Measurements from ENCODE around the gene PGF.
A peak's percentile ranks its signal among the peaks of the same experiment; 100 is the strongest.
"Not testable (repeated sequence)": the region's sequence is repeated elsewhere in the genome, so short reads cannot be mapped to it uniquely, and the experiment has no call there.

PGF gene

GRCh38 chr14:74955229-74956026 is at the start of gene PGF:
TSS of gene PGF (minus strand) at chr14:74955597. CDS start at chr14:74955242, 355 bp downstream.
- DNase-seq (ENCODE audit: low read depth), result no peak

DNA sequence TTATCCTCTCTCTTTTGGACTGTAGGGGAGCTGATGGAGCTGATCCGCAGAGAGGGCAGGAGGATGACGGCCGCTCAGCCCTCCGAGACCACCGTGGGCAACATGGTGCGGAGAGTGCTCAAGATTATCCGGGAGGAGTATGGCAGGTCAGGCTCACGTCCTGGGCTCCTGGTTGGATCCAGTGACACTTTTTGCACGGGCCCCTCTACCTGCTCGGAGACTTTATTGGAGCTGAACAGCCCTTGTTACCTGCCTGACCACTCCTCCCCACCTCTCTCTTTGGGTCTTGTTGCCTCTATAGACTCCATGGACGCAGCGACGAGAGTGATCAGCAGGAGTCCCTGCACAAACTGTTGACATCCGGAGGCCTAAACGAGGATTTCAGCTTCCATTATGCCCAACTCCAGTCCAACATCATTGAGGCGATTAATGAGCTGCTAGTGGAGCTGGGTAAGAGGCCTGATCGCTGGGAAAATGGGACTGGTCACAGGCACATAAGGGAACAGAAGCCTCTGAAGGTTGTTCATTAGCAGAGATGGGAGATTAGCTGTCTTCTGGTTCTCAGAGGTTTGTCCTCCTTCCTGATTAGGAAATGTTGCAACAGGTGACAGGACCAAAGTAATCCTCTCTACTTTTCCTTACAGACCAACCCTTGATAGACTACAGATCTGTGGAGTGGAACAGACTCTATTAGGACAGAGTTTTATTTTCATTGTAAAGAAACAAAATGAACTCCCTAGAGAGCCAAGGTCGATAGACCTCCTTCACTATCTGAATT is 48.0 kb upstream of the PGF start:
- DNase-seq (ENCODE audit: low read depth), result no peak

DNA sequence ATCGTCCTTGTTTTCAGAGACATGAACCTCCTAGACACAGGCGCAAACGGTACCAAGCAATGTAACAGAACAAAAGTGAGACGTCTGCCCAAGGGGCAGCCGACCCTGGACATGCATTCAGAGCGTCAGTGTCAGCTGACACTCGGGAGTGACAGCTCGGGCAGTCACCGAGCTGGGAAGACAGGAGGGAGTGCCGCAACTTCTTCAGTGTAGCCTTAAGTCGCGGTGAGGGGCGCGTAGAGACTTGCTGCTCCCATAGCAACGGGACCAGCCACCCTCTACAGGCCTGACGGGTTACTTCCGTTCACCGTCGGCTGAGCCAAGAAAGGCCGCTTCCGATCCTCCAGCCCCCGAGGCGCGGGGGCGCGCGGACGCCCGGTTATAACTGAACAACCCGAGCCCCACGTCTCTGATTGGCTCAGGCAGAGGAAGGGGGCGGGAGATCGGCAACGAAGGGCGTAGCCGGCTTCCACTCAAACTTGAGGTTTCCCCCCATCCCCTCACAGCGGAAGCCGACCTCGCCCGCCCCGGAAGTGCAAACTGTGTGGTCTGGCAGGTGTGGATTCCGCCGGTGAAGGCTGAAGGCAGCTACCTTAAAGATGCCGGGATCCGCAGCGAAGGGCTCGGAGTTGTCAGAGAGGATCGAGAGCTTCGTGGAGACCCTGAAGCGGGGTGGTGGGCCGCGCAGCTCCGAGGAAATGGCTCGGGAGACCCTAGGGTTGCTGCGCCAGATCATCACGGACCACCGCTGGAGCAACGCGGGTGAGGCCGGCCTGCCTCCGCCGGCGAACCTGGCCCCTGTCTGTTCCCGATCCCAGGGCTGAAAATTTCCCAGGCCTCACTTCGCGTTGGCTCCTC is 47.2 kb upstream of the PGF start, which contains the start of gene EIF2B2:
TSS of gene EIF2B2 (plus strand) at position 530 of the 858 bp plus-strand sequence. CDS start at position 600, 70 bp downstream.
- peak; percentile 99 for DNase-seq (ENCODE audit: low read depth)

GRCh38 chr14:75001899-75002298 is 46.5 kb upstream of the PGF start:
- no peak for DNase-seq (ENCODE audit: low read depth)

- no peak for DNase-seq (ENCODE audit: low read depth)
Measured at GRCh38 chr14:75001261-75001660, 45.9 kb upstream of the PGF start.

GRCh38 chr14:74995781-74996180 is 40.4 kb upstream of the PGF start:
- not testable (repeated sequence) for DNase-seq (ENCODE audit: low read depth)

DNA sequence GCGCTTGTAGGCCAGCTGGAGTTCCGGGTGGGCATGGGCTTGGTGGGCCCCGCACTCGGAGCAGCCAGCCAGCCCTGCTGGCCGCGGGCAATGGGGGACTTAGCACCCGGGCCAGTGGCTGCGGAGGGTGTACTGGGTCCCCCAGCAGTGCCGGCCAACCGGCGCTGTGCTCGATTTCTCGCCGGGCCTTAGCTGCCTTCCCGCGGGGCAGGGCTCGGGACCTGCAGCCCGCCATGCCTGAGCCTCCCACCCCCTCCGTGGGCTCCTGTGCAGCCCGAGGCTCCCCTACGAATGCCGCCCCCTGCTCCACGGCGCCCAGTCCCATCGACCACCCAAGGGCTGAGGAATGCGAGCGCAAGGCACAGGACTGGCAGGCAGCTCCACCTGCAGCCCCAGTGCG is 38.8 kb upstream of the PGF start:
- DNase-seq (ENCODE audit: low read depth), result not testable (repeated sequence)

DNA sequence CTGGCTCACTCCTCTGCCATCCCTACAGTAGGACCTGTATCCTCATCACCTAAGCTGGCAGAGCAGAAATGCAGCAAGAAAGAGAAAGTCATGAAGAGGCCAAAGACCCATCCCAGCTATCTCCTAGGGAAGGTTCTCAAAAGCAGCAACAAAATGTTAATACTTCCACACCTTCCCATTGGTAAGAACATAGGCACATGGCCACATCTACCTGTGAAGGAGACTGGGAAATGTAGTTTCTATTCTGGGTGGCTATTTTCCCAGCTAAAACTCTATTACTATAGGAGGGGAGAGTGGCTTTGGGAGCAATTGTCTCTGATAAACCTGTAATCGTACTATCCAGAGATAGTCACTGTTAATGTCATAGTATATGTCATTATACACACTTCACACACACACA is 33.6 kb upstream of the PGF start:
- DNase-seq (ENCODE audit: low read depth), result no peak

DNA sequence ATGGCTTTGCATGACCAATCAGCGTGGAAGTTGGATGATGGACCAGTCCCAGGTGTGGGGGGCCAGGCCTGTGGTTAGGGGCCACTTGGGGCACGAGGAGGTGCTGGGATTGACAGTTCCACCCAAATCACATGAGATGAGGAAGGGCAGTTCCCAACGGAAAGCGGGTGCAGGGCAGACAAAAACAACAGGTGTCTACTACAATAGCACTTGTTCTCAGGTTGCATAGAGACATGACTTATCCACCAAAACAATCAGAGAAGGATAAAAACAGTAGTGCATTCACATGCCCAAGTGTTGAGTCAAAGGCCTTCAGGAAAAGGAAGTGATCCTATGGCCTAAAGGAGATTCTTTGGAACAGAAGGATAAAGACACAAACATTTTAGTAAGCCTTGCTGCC is 32.7 kb upstream of the PGF start:
- no peak for DNase-seq (ENCODE audit: low read depth)

DNA sequence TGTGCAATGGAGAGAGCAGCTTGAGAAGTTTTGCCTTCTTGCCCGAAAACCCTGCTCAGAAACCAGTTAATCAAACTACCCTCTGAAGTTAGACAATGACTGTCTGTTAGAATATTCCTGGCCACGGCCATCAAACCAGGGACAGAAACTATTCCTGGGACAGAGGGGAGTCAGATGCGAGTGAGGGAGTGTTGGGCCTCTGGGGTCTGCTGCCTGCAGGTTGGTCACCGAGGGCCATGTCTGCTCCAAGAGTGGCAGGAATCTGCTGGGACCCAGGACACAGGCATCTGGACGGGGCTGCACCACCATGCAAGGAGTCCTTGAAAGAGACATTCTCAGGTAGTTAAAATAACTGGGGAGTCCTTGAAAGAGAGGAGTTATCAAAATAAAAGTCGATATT is 30.4 kb upstream of the PGF start:
- DNase-seq (ENCODE audit: low read depth), result no peak

- DNase-seq (ENCODE audit: low read depth), result no peak
Measured at GRCh38 chr14:74985028-74985310, 29.6 kb upstream of the PGF start.

DNA sequence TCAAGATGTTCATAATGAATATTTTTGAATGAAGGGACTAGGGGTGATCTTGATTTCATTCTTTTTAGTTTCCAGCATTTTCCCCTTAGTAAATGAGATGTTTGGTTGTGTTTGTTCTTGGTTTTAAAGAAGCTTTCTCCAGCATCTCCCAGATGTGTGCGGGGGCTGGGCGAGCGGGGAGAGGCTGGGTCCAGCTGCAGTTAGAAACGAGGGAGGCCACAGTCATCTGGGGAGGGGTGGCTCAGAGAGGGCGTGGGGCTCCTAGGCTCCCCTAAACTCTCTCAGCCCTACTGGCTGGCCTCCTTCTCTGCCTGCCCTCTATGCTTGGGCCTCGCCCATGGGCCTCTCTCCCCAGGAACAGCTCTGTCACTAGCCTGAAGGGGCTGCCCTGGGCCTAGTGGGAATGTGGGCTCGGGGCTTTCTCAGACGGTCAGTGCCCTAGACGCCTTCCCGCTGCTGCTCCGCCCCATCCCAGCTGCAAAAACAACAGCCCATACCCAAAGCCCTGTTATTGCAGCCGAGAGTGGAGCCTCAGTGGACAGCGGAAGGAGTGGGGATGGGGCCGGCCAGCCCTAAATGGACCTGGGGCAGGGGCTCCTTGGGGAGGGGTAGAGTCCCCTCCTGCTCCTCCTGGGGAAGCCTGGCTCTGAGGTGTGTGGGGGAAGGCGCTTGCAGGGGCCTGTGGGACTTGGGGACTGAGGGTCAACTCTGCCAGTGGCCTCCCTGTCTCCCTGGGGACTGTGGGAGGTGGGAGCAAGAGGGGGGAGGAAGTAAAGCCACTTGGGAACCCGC is 29.0 kb upstream of the PGF start:
- no peak for DNase-seq (ENCODE audit: low read depth)

DNA sequence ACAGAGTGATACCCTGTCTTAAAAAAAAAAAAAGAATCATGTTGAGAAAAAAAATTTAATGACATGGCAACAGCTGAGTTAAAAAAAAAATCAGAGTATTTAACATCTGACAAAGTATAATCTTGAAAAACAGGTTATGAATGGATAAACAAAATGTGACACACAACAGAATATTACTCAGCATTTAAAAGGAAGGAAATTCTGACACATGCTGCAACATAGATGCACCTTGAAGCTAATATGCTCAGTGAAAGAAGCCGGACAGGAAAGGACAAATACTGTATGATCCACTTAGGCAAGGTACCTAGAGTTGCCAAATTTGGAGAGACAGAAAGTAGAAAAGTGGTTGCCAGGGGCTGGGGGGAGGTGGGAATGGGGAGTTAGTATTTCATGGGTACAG is 27.9 kb upstream of the PGF start:
- DNase-seq (ENCODE audit: low read depth), result no peak

- no peak for DNase-seq (ENCODE audit: low read depth)
Measured at GRCh38 chr14:74982661-74983060, 27.3 kb upstream of the PGF start.

- no peak for DNase-seq (ENCODE audit: low read depth)
Measured at GRCh38 chr14:74981833-74982232, 26.4 kb upstream of the PGF start.

- no peak for DNase-seq (ENCODE audit: low read depth)
Measured at GRCh38 chr14:74981462-74981782, 26.0 kb upstream of the PGF start.

- no peak for DNase-seq (ENCODE audit: low read depth)
Measured at GRCh38 chr14:74980731-74981461, 25.5 kb upstream of the PGF start.

DNA sequence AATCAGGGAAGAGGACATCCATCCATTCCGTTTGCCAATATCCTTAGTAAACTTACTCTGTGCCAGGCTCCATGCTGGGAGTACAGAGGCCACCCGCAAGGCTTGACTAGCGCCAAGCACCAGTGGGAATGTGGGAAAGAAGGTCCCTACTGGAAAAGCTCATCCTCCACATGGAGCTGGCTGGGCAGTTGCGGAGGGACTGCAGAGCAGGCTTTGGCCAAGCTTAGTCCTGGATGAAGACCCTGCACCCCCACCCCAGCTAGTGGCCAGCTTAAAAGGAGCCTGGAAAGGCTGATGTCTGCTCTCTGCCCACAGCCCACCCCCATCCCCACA is 25.0 kb upstream of the PGF start:
- DNase-seq (ENCODE audit: low read depth), result no peak

DNA sequence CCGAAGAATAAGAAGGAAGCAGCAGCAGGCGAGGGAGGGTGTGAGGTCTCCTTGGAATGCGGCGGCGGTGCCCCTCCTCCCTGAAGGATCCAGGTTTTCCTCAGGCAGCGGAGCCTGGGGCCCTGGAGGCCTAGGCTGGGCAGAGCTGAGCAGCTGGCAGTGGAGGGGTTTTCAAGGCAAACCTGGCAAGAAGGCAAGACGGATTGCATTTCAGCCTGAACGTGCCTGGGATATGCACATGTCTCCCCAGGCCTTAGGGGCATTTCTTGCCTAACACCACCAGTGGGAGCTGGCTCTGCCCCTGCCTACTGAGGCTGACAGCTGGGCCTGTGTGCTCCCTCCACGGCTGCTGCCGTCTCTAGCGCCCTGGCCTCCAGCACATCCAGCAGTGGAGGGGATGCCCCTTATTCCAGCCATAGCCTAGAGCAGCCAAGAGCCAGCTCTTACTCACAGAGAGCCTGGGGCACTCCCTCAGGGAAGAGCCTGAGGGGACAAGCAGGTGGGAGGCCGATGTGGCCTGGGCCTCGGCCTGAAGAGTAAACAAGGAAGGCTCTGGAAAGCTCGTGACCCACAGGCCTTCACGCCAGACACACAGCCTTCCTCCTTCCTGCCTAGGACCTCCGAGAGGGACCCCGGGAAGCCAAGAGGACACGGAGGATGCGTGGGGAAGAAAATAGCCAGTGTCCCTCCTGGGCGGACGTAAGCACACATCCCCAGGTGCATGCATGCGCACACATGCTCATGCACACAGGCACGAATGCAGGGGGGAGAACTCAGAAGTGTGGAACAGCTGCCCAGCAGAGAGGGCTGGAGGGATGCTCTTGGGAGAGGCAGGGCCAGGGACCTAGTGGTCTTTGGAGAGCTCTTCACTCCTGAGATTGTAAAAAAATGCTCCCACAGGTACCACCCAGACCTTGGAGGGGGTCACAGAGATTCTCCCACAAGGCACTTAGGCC is 24.3 kb upstream of the PGF start:
- no peak for DNase-seq (ENCODE audit: low read depth)

DNA sequence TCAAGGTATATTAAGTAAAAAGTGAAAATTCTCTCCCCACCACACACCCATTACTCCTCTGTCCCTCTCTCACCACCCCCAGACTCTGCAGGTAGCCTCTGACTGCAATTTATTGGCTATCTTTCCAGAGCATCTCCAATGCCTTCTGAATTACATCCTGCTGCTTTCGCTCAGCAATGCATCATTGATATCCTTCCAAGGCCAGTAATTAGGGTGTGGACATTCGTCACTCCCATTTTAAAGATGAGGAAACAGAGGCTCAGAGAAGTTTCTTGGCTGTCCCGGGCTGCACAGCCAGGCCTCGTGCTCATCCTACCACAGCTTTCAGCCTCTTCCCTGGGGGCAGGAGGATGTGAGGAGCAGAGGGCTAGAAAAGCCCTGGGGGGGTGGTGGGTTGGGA is 23.6 kb upstream of the PGF start:
- no peak for DNase-seq (ENCODE audit: low read depth)
